GM18526 (cell line): ENCODE measurements around the gene WDSUB1.

ENCODE experiments used
- POLR2A ChIP-seq: IDR thresholded peaks from 3 replicates; pipeline ENCODE4 v1.6.1; 2011; ENCODE audit not compliant: insufficient read length; ENCODE audit errors: extremely low read depth

Gene WDSUB1

DNA sequence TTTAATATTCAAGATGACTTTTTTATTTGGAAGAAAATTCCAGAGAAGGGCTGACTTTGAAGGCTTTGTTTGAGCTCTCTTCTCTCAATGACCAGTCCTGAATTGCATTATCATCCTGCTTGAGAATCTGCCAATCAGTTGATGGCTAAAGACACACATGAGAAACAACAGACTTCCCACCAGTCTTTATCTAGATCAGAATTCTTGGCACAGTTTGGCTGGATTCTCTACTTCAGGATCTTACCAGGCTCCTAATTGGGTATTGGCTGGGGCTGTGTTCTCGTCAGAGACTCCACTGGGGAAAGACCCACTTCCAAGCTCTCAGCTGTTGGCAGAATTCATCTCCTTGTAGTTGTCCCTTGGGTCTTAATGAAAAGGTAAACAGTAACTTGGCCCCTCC is 86.0 kb downstream of the WDSUB1 start:
- no peak for TF ChIP-seq POLR2A

DNA sequence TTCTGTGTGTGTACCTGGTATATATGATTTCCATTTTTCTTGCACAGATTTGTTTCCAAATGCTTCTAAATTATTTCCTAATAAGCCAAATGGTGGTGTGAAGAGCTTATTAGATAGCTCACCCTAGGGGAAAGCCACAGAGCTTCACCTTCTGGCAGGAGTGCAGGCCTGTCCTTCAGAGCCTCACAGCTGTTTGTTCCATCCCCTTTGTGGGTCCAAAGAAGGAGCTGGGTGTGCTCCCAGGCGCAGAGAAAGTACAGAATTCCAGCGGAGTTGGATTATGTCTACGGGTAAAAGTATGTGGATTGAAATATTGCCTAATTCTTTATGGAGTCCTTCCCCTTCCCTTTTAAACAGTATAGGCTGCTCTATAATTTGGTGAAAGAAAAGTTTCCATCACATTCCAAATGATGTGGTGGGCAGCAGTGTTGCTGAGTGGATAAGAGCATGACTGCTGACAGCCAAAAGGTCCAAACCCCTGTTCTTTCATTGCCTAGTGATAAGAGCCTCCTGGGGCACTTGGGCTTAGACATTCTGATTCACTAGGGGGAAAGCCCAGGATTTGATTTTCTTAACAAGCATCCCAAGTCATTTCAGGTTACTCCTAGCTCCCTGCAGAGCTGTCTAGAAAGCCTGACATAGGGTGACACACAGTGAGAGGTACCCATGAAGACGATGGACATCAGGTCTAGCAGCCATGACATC is 86.6 kb downstream of the WDSUB1 start:
- no peak for TF ChIP-seq POLR2A

DNA sequence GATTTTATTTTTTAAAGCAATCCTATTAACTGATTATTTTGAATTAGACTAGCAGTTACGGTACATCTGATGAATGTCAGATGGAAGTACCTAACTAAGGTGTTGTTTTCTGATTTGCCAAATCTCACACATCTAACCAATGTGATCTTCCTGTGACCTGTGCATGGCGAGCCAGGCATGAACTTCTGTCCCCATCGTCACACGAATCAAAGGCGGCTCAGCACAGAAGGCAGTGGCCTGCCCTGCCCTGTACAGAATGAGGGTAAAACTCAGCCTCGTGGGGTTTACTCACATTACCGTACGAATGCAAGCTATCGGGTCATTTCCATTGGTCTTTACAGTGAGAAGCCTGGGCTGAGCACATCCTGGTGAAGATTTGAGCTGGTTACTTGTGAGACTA is 87.3 kb downstream of the WDSUB1 start:
- no peak for TF ChIP-seq POLR2A

DNA sequence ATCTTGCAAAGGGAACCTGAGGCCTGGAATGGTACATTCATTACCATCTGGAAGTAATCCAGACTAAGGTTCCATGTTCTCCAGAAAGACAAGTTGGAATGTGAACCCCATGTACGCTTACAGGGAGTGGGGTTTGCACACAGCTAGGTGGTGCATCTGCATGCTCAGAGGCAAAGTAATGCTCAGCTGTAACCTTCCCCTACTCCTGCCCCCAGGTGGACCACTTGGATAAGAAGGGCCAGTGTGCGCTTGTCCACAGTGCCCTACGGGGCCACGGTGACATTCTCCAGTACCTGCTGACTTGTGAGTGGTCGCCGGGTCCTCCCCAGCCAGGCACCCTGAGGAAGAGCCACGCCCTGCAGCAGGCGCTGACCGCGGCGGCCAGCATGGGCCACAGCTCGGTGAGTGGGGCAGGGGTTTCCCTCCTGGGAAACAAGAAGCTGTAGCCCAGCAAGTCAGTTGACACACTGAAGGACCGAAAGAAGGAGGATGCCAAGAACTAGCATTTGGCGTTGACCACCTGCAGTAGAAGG is 90.0 kb downstream of the WDSUB1 start:
- no peak for TF ChIP-seq POLR2A

DNA sequence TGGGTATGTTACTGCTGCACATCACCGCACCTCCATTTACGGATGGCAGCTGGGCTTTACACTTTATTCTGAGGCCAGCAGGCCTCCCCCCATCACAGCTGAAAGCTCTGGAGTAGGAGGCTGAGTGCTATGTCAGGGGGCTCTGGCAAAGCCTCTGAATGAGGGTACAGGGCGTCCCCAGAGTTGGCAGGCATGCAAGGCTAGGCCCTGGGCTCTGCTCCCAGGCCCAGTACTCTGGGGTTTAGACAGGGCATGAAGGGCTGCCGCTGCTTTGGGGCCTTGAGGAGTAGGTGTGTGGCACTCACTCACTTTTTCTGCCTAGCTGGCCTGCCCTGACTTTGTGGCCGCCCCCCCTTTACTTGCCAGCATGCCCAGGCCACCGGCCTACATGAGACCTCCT is 90.8 kb downstream of the WDSUB1 start:
- TF ChIP-seq POLR2A: no peak

DNA sequence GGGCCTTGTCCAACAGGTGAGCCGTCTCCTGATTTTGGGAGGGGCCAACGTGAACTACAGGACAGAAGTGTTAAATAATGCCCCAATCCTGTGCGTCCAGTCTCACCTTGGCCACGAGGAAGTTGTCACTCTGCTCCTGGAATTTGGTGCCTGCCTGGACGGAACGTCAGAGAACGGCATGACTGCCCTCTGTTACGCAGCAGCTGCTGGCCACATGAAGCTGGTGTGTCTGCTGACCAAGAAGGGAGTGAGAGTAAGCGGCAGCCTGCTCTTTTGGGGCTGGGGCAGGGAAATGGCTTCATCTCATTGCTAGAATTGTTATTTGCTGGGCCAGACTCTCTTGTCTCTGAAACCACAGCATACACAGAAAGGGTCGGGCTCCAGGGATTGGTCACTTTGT is 92.3 kb downstream of the WDSUB1 start:
- TF ChIP-seq POLR2A: no peak

DNA sequence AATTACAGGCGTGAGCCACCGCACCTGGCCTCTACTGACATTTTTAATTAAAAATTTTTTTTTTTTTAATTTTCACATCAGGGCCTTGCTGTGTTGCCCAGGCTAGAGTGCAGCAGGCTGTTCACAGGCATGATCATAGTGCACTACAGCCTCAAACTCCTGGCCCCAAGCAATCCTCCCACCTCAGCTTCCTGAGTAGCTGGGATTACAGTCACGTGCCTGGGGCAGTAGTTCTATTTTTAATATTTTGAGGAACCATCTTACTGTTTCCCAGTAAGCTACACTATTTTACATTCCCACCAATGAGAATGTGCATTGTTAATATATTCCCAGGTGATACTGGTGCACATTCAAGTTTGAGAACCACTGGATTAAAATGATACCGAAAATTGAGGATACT is 92.7 kb downstream of the WDSUB1 start:
- no peak for TF ChIP-seq POLR2A

DNA sequence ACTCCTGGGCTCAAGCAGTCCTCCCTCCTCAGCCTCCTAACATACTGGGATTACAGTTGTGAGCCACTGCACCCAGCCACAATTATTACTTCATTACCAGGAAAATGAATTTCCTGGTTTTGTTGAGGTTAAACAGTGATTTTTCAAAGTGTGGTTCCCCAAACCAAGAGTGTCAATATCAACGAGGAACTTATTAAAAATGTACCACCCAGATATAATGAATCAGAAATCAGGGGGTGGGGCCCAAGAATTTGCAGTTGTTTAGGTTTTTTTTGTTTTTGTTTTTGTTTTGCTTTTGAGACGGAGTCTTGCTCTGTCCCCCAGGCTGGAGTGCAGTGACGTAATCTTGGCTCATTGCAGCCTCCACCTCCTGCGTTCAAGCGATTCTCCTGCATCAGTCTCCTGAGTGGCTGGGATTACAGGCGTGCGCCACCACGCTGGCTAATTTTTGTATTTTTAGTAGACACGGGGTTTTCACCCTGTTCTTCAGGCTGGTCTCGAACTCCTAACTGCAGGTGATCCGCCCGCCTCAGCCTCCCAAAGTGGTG is 94.1 kb downstream of the WDSUB1 start:
- TF ChIP-seq POLR2A: no peak

DNA sequence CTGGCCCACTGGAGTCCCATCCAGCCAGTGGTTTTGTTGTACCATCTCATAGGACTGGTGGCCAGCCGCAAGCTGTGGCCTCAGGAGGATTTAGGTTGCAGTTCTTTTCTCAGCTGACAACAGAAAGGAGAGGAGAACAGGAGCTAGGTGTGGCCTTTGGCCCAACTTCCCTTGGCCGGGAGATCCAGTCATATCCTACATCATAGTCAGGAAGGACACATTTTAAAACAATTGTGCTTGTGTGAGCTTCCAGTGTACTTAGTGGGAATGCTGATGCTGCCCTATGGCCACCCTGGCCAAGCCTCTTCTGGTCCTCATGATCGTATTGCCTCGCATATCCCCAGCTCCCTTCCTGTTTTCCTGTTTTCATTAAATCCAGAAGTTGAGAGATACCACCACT is 98.1 kb downstream of the WDSUB1 start:
- TF ChIP-seq POLR2A: no peak

DNA sequence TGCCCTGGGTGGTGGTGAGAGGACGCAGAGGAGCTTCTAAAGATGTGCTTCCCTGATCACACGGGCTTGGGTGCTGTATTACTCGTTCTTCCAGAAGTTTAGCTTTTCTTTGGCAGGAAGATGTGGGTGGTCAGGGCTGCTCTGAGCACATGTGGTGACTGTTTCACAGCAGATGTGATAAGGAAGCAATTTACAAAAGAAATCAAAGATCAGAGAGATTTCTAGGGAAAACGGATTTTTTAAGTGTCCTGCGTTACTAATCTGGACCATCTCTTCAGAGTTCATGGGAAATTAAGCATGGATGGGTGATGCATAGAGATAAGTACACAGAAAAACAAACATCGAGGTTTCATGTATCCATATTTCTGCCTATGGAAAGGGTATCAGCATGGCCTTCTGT is 99.4 kb downstream of the WDSUB1 start:
- TF ChIP-seq POLR2A: no peak

DNA sequence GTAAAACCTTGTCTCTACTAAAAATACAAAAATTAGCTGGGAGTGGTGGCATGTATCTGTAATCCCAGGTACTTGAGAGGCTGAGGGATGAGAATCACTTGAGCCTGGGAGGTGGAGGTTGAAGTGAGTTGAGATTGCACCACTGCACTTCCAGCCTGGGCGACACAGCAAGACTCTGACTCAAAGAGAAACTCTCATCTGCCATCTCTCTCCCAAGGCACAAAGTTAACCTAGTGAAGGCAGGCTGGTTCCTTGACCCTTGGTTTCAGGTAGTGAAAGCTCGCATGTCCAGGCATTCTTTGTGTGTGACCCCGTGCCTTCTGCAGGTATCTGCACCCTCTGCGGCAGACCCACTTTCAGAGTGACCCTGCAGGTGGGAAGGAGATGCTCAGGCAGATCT is 100.0 kb downstream of the WDSUB1 start:
- no peak for TF ChIP-seq POLR2A
